Measurements from ENCODE around the gene ZC3H12D. TPM values are rescaled to one million over a fixed set of nuclear protein-coding genes. Genes with fewer than 3 reads are reported as not detected.

Gene ZC3H12D
- total RNA-seq (2016; rRNA removed; fragmentation: Illumina TruSeq; extraction: Trizol) (2.1 and 2.7 TPM in 2 replicates), polyA plus RNA-seq (2011; rRNA removed) (1.2 and 1.7 TPM in 2 replicates), polyA minus RNA-seq (2011; rRNA and poly(A)+ RNA removed; ENCODE audit: low replicate concordance) (0.54 and 3.2 TPM in 2 replicates), Bru-seq, nascent RNA (percentile 44 among the genes with signal in this experiment), BruChase-seq, experiment 1, labeled RNA remaining after a 6-hour chase (percentile 50 among the genes with signal in this experiment), BruChase-seq, experiment 2, labeled RNA remaining after a 2-hour chase (percentile 50 among the genes with signal in this experiment)
- total RNA-seq (2016; cell fraction: cytosol; rRNA removed; fragmentation: Illumina TruSeq; extraction: Trizol; ENCODE audit: low read depth) = 0.88 and 0.91 TPM in 2 replicates
- 1.2 and 1.9 TPM in 2 replicates for total RNA-seq (2016; cell fraction: insoluble cytoplasmic fraction; rRNA removed; fragmentation: Illumina TruSeq; extraction: Trizol)
- total RNA-seq (2016; cell fraction: membrane; rRNA removed; fragmentation: Illumina TruSeq; extraction: Trizol) = 1.1 and 1.2 TPM in 2 replicates
- total RNA-seq (2016; cell fraction: nucleus; rRNA removed; fragmentation: Illumina TruSeq; extraction: Trizol) = 2.5 and 3.1 TPM in 2 replicates
- polyA plus RNA-seq (2011; cell fraction: cytosol; rRNA removed) = 0.85 and 1.1 TPM in 2 replicates
- polyA plus RNA-seq (2011; cell fraction: nucleus; rRNA removed) = 2.7 and 3.3 TPM in 2 replicates
- polyA plus RNA-seq (2012) = 0.52 and 1.1 TPM in 2 replicates
- 0.17 and 0.23 TPM in 2 replicates for polyA plus RNA-seq (2016; cell fraction: cytosol; fragmentation: Illumina TruSeq; extraction: Trizol; ENCODE audit: low read depth)
- polyA plus RNA-seq (2016; cell fraction: insoluble cytoplasmic fraction; fragmentation: Illumina TruSeq; extraction: Trizol; ENCODE audit: low read depth) = 0.86 and 1.6 TPM in 2 replicates
- polyA plus RNA-seq (2016; cell fraction: membrane; fragmentation: Illumina TruSeq; extraction: Trizol; ENCODE audit: low read depth) = 0.51 and 0.76 TPM in 2 replicates
- polyA plus RNA-seq (2016; cell fraction: nucleus; fragmentation: Illumina TruSeq; extraction: Trizol; ENCODE audit: insufficient read depth, low read depth) = 2.8 and 3.1 TPM in 2 replicates
- polyA minus RNA-seq (2011; cell fraction: cytosol; rRNA and poly(A)+ RNA removed) = 0.53 and 1.2 TPM in 2 replicates
- 2.2 and 2.9 TPM in 2 replicates for polyA minus RNA-seq (2011; cell fraction: nucleus; rRNA and poly(A)+ RNA removed)
- long read RNA-seq, experiment 1 = 0 reads
- long read RNA-seq, experiment 2, full-length matches to known transcripts = 1 of 2 reads
- long read RNA-seq, experiment 2, partial matches to known transcripts = 1 of 2 reads
- long read RNA-seq, experiment 2, other reads (novel, unspliced or antisense) = 0 of 2 reads

DNA sequence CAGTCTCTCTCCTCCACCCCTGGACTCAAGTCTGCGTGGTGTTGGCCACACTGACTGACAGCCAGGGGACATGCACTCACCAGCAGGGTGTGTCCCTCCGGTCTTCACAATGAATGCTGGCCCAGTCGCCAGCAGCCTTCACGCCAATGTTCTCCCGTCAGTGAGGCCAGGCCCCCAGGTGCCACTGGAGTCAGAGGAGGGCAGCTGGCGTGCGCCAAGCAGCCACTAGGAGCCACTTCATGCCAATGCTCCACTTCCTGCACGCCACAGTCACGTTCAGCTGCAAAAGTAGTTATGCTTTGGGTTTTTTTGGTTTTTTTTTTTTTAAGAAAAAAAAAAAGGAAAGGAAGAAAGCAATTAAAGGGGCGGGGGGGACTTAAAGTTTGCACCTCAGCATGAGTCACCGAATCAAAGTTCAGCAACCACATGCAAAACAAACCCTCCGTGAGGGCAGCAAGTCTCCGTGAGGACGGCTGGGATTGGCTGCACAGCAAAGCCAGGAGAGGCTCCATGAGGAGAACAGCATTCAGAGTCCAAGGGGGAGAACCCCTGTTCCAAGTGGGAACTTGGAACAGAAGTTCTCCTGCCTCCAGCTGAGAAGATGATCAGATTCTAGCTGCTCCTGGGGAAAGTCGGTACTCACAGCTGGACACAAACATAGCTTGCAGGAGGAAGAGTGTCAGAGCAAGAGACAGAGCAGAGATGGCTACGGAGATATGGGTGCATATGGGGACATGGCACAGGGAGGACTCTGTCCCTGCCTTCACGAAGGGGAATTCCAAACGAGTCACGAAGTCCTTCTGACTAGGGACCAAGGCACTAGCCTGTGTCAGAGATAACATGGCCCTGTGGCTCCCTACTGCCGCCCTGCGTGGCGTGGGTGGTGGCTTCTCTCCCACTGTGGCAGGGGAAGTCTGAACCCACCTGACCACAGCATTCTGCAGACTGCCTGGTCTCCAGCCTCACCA, at the start of gene ZC3H12D:
TSS of gene ZC3H12D (minus strand) at position 282 of the 968 bp plus-strand sequence. CDS start 10,471 bp downstream, outside the sequence.
- Histone ChIP-seq H3K36me3 (replicated peaks in 1 of 2; ENCODE audit: control insufficient read depth in 1 of 2, insufficient read depth in 2 of 2, low read length in 2 of 2) (no peaks in the 10 kb centered on the region), H3K4me1 (ENCODE audit: insufficient read depth, low read length) (peaks cover 46% of the 10 kb centered on the region), H3K27me3 (ENCODE audit: control insufficient read depth in 1 of 2, insufficient read depth in 2 of 2, low read length in 2 of 2) (no peaks in the 10 kb centered on the region), H4K20me1 (ENCODE audit: insufficient read depth, low read length) (no peaks in the 10 kb centered on the region), H3K9me3 (ENCODE audit: low read length) (no peaks in the 10 kb centered on the region), H3K4me2 (ENCODE audit: low read depth, low read length) (peak within 1 kb of the TSS; percentile 98), H3K79me2 (ENCODE audit: insufficient read depth, low read length) (no peaks in the 10 kb centered on the region), H3K27ac (ENCODE audit: extremely low read length, insufficient read depth, low read length) (peak within 1 kb of the TSS; percentile 82), H3K9ac (ENCODE audit: insufficient read depth, low read depth, low read length) (peak within 1 kb of the TSS; percentile 65), H2AFZ (ENCODE audit: low read length) (peak within 1 kb of the TSS; percentile 92), H3K4me3 (replicated peaks in 1 of 3; ENCODE audit: insufficient read depth in 1 of 3, low read depth in 2 of 3, low read length in 3 of 3) (peak within 1 kb of the TSS; percentile 46 to 72 (median 48))
- POLR2A ChIA-PET = interaction anchor here (0.6 to 2.8 kb wide), 13 partner anchors 9 to 61 kb away, joined by 3 to 14 read pairs (median 3); partner anchors contain the start of gene PPIL4
- FAIRE-seq (peak; percentile 95), DNase-seq (ENCODE audit: low spot score) (peak; percentile 91), ATAC-seq (peak; percentile 97)
- BruUV-seq (replicated peaks) = no TSS peak
- in situ Hi-C loops (cut with HindIII; ENCODE audit: extremely low pct_ligation_motif_present, low pct_unique_long_range_greater_than_20kb) = no loop called here
- 3% methylated on average over 20 of the region's 22 CpGs for WGBS (ENCODE audit: low lambda C conversion rate)
- CTCF ChIA-PET (ENCODE audit: low intra/inter-chr PET ratio, low total read pairs) = interaction anchor here (1.8 kb wide), 1 partner anchor 33 kb away, joined by 8 read pairs; no protein-coding TSS in a partner anchor
- intact Hi-C loops (cut with micrococcal nuclease; ENCODE audit: unreplicated experiment) = loop anchor here (1.0 kb wide), 1 partner anchor 32 kb away; no protein-coding TSS in a partner anchor
- TF ChIP-seq ZNF12 (CRISPR knock-in tag; IDR thresholded peaks at IDR 0.05) (no peak), SMAD9 (CRISPR knock-in tag; IDR thresholded peaks at IDR 0.05) (0 out of 2 replicates have a peak, but pooled peaks have one; percentile 74), TEAD2 (CRISPR knock-in tag; IDR thresholded peaks at IDR 0.05) (no peak), ZNF674 (CRISPR knock-in tag; IDR thresholded peaks at IDR 0.05; ENCODE audit: low read depth) (no peak), ZNF510 (CRISPR knock-in tag; IDR thresholded peaks at IDR 0.05; ENCODE audit: low read depth) (0 out of 2 replicates have a peak, but pooled peaks have one; percentile 41), ZNF20 (CRISPR knock-in tag; IDR thresholded peaks at IDR 0.05) (no peak), CREB1 (IDR thresholded peaks at IDR 0.05) (peak; percentile 24; the same call in 1 of the 2 replicates), CREB1 (CRISPR knock-in tag; IDR thresholded peaks at IDR 0.05) (no peak; the same call in 1 of the 2 replicates), ZBTB7A (CRISPR knock-in tag; IDR thresholded peaks at IDR 0.05) (0 out of 2 replicates have a peak, but pooled peaks have one; percentile 44), HDAC1 (CRISPR knock-in tag; IDR thresholded peaks at IDR 0.05) (peak; percentile 68), ZNF33A (CRISPR knock-in tag; IDR thresholded peaks at IDR 0.05; ENCODE audit: borderline replicate concordance) (no peak)
- TF ChIP-seq, protein P1, sequence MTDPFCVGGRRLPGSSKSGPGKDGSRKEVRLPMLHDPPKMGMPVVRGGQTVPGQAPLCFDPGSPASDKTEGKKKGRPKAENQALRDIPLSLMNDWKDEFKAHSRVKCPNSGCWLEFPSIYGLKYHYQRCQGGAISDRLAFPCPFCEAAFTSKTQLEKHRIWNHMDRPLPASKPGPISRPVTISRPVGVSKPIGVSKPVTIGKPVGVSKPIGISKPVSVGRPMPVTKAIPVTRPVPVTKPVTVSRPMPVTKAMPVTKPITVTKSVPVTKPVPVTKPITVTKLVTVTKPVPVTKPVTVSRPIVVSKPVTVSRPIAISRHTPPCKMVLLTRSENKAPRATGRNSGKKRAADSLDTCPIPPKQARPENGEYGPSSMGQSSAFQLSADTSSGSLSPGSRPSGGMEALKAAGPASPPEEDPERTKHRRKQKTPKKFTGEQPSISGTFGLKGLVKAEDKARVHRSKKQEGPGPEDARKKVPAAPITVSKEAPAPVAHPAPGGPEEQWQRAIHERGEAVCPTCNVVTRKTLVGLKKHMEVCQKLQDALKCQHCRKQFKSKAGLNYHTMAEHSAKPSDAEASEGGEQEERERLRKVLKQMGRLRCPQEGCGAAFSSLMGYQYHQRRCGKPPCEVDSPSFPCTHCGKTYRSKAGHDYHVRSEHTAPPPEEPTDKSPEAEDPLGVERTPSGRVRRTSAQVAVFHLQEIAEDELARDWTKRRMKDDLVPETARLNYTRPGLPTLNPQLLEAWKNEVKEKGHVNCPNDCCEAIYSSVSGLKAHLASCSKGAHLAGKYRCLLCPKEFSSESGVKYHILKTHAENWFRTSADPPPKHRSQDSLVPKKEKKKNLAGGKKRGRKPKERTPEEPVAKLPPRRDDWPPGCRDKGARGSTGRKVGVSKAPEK (CRISPR knock-in tag; IDR thresholded peaks at IDR 0.05; ENCODE audit: borderline replicate concordance) = peak; percentile 91

All from HepG2 (cell line).